Muscle of back (tissue), 11 donors: Measurements from ENCODE around the gene SND1. TPM values are rescaled to one million over a fixed set of nuclear protein-coding genes. Genes with fewer than 3 reads are reported as not detected.

Experiments
- DNase-seq, 3 donors: peaks; one replicate each; pipeline versions ENCODE4 v3.0.0 to v3.0.0-alpha.2; 2013
- polyA plus RNA-seq, 10 donors: library from polyadenylated mRNA; unstranded; fragments of 120-200 nt; gene quantifications; one replicate each; pipeline ENCODE4 v1.2.1, GENCODE V29; 2013; ENCODE audit not compliant: insufficient read length in 10 of 10

SND1 gene
- polyA plus RNA-seq, 10 donors, result 79.0 to 120 (median 98.4) TPM

- DNase-seq, result no peak
Observed at GRCh38 chr7:127905021-127905420, 253.0 kb downstream of the SND1 start.

GRCh38 chr7:127905491-127906330, 253.7 kb downstream of the SND1 start:
- no peak for DNase-seq

GRCh38 chr7:127907110-127908040, 255.4 kb downstream of the SND1 start:
- no peak for DNase-seq

GRCh38 chr7:127908430-127909258, 256.6 kb downstream of the SND1 start:
- no peak for DNase-seq

- no peak for DNase-seq
Observed at GRCh38 chr7:127909424-127910152, 257.6 kb downstream of the SND1 start.

GRCh38 chr7:127910670-127911069, 258.7 kb downstream of the SND1 start:
- DNase-seq, result no peak

GRCh38 chr7:127911968-127912511, 260.0 kb downstream of the SND1 start:
- DNase-seq, result no peak

- DNase-seq, result no peak
Observed at GRCh38 chr7:127912901-127913300, 260.9 kb downstream of the SND1 start.

GRCh38 chr7:127913686-127914085, 261.7 kb downstream of the SND1 start:
- no peak for DNase-seq

- no peak for DNase-seq
Observed at GRCh38 chr7:127914693-127915092, 262.7 kb downstream of the SND1 start.

- DNase-seq, result no peak
Observed at GRCh38 chr7:127916735-127917134, 264.7 kb downstream of the SND1 start.

GRCh38 chr7:127918130-127918529, 266.1 kb downstream of the SND1 start:
- DNase-seq, result no peak

GRCh38 chr7:127920787-127921438, 268.9 kb downstream of the SND1 start:
- DNase-seq, result no peak

GRCh38 chr7:127922656-127923055, 270.7 kb downstream of the SND1 start:
- DNase-seq, result no peak

GRCh38 chr7:127924874-127925273, 272.9 kb downstream of the SND1 start:
- no peak for DNase-seq

- DNase-seq, result peak in 2 of 3 donors; percentile 16 to 32
Observed at GRCh38 chr7:127927348-127927696, 275.3 kb downstream of the SND1 start.

GRCh38 chr7:127928222-127928621, 276.2 kb downstream of the SND1 start:
- no peak for DNase-seq

GRCh38 chr7:127928852-127929251, 276.9 kb downstream of the SND1 start:
- no peak for DNase-seq

- DNase-seq, result no peak
Observed at GRCh38 chr7:127930341-127931328, 278.6 kb downstream of the SND1 start.
